ENCODE measurements around the gene SNX7.

GRCh38 chr1:98662356-98662670 lies 792 bp downstream of the SNX7 start:
- no peak for TF ChIP-seq CTCF (IDR thresholded peaks at IDR 0.05)
- TF ChIP-seq EZH2 (IDR thresholded peaks at IDR 0.05; ENCODE audit: borderline replicate concordance, insufficient read depth, low read depth, low read length, poor library complexity, severe bottlenecking): no peak
